Upper lobe of right lung (tissue), 1 donor: ENCODE data around the gene MS4A6E. TPM values are rescaled to one million over a fixed set of nuclear protein-coding genes. Genes with fewer than 3 reads are reported as not detected.

ENCODE experiments used
- ATAC-seq: fragments of 200-7000 bp; cut with Tn5 transposase; one replicate; pipeline ENCODE4 v1.9.1; 2020; ENCODE audit warnings: mild to moderate bottlenecking, moderate library complexity
- DNase-seq: peaks from one replicate; pipeline ENCODE4 v3.0.0-alpha.2; 2020
- H3K27ac ChIP-seq: fragments of 200-600 bp; one replicate; pipeline ENCODE4 v1.8.0; 2022
- H3K27me3 ChIP-seq: fragments of 200-600 bp; one replicate; pipeline ENCODE4 v1.8.0; 2022; ENCODE audit warnings: mild to moderate bottlenecking
- H3K36me3 ChIP-seq: fragments of 200-600 bp; one replicate; pipeline ENCODE4 v1.8.0; 2022
- H3K4me1 ChIP-seq: fragments of 200-600 bp; one replicate; pipeline ENCODE4 v1.8.0; 2022
- H3K4me3 ChIP-seq: fragments of 200-600 bp; one replicate; pipeline ENCODE4 v1.8.0; 2022; ENCODE audit warnings: mild to moderate bottlenecking
- H3K9me3 ChIP-seq: fragments of 200-600 bp; one replicate; pipeline ENCODE4 v1.8.0; 2022
- intact Hi-C: fragments of 100-400 bp; cut with DNase I; formaldehyde crosslinking; loops from one replicate; pipeline ENCODE4 v1.11.0; 2022
- total RNA-seq: library from RNA; stranded (reverse); fragmentation: NEBNext Ultra II Directional; extraction: Animal tissue kit (Norgen Biotek cat#: 25700); gene quantifications from one replicate; pipeline ENCODE4 v1.2.1, GENCODE V29; 2021
- TF ChIP-seq, protein P1 (sequence below): fragments of 200-600 bp; IDR thresholded peaks from one replicate; pipeline ENCODE4 v1.8.0; 2022; ENCODE audit warnings: antibody characterized with exemption
- donor health status: DM: no; HTN: yes; CAD: no; lungs with severe emphysema.

The MS4A6E gene
- total RNA-seq, 1 donor from 2014 or later: not detected

DNA sequence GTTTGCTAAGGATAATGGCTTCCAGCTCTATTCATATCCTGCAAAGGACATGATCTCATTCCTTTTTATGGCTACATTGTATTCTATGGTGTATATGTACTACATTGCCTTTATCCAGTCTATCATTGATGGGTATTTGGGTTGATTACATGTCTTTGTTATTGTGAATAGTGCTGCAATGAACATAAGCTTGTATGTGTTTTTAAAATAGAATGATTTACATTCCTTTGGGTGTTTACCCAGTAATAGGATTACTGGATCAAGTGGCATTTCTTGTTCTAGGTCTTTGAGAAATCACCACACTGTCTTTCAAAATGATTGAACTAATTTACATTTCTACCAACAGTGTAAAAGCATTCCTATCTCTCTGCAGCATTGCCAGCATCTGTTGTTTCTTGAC is 6.0 kb upstream of the MS4A6E start:
- Histone ChIP-seq H3K4me1 (no peaks in the 10 kb centered on the region), H3K9me3 (no peaks in the 10 kb centered on the region), H3K36me3 (no peaks in the 10 kb centered on the region), H3K4me3 (no peak overlapping the region), H3K27ac (no peak overlapping the region), H3K27me3 (no peaks in the 10 kb centered on the region)
- no peak for ATAC-seq
- intact Hi-C loops: no loop called here
- TF ChIP-seq, protein P1, sequence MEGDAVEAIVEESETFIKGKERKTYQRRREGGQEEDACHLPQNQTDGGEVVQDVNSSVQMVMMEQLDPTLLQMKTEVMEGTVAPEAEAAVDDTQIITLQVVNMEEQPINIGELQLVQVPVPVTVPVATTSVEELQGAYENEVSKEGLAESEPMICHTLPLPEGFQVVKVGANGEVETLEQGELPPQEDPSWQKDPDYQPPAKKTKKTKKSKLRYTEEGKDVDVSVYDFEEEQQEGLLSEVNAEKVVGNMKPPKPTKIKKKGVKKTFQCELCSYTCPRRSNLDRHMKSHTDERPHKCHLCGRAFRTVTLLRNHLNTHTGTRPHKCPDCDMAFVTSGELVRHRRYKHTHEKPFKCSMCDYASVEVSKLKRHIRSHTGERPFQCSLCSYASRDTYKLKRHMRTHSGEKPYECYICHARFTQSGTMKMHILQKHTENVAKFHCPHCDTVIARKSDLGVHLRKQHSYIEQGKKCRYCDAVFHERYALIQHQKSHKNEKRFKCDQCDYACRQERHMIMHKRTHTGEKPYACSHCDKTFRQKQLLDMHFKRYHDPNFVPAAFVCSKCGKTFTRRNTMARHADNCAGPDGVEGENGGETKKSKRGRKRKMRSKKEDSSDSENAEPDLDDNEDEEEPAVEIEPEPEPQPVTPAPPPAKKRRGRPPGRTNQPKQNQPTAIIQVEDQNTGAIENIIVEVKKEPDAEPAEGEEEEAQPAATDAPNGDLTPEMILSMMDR: no peak
- no peak for DNase-seq

DNA sequence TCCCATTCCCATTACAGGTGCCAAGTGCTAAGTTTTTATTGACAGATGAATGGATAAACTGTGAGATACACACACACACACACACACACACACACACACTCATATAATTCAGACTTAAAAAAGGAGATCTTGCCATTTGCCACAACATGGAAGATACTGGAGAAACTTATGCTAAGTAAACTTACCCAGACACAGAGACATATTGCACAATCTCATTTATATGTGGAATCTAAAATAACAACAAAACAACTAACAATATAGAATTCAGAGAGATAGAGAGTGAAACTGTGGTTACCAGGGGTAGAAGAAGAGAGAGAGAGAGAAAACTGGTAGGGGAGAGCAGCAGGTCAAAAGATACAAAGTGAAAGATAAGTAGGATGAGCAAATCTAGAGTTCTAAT is 1.4 kb downstream of the MS4A6E start:
- ATAC-seq: no peak
- Histone ChIP-seq H3K9me3 (no peaks in the 10 kb centered on the region), H3K27ac (no peak overlapping the region), H3K4me1 (peaks cover 5% of the 10 kb centered on the region), H3K27me3 (no peaks in the 10 kb centered on the region), H3K36me3 (no peaks in the 10 kb centered on the region), H3K4me3 (no peak overlapping the region)
- intact Hi-C loops: no loop called here
- TF ChIP-seq, protein P1: no peak
- DNase-seq: no peak

DNA sequence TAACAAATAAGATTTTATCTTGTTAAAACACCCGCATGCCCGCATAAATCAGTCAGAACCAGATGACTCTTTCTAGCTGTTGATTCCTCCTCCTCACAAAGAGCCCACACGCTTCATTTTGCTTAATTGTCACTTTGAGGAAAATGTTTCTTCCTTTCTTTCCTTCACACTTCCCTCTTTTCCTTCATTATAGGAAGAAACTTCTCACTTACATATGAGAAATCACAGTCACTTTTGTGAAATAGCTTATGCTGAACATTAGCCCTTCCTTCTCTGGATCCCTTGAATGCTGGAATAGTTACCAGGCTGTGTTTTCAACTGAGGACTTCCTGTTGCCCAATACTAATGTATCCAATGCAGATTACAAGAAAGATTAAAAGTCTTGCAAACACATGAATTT is 5.8 kb downstream of the MS4A6E start:
- DNase-seq: no peak
- TF ChIP-seq, protein P1: no peak
- Histone ChIP-seq H3K27me3 (no peaks in the 10 kb centered on the region), H3K4me1 (peaks cover 7% of the 10 kb centered on the region), H3K36me3 (no peaks in the 10 kb centered on the region), H3K4me3 (no peak overlapping the region), H3K27ac (no peak overlapping the region), H3K9me3 (no peaks in the 10 kb centered on the region)
- intact Hi-C loops: no loop called here
- peak; percentile 69 for ATAC-seq

DNA sequence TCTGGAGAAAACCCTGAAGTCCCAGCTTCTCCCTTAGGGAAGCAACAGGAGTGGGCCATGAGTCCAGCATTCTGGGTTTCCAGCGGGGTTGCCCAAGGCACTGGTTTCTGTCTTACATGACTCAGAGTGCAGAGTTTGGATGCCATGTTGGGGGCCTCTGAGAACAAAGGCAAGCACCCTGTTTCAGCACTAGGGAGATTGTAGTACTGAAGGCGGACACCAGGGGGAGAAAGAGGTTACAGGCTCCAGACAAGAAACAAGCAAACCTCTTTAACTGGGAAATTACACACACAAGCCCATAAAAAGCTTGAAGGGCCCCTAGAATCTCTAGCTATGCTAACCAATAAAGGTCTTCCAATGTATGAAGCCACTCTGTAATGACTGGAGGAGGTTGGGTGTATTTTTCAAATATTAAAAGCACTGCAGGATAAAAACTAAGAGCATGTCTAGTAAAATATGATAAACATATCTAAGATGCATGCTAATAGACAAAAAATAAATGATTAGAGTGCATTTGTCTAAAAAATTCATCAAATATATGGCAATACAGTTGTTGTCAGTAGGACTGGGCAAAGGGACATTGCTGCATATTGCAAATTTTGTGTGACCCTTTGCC is 7.1 kb downstream of the MS4A6E start:
- Histone ChIP-seq H3K27me3 (no peaks in the 10 kb centered on the region), H3K4me3 (no peak overlapping the region), H3K4me1 (peaks cover 7% of the 10 kb centered on the region), H3K27ac (no peak overlapping the region), H3K9me3 (no peaks in the 10 kb centered on the region), H3K36me3 (no peaks in the 10 kb centered on the region)
- intact Hi-C loops: no loop called here
- DNase-seq: no peak
- TF ChIP-seq, protein P1: peak; percentile 78
- ATAC-seq: peak; percentile 94

DNA sequence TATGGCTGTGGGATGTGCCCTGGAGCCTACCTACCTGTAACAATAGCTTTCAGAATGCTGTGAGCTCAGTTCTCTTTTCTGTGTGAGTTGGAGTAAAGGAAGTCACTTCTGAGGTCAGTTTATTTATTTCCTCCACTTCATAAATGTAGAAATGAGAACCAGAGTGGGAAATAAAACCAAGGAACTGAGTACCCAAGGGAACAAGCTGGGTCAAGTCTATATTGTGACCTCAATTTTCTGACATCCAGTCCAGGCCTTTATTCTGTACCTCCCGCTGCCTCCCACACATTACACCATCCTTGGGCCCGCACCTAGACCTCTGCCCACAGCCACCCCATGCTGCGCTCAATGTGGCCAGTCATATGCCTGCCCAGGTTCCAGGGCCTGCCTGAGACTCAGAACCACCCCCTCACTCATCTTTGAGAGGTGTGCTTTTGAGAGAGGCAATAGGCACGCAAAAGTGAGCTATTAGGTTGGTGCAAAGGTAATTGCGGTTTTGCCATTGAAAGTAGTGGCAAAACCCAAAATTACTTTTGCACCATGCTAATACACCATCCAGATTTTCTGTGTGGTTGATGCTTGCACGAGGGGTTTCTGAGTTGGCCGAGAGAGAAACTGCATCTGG is 9.8 kb downstream of the MS4A6E start:
- Histone ChIP-seq H3K36me3 (no peaks in the 10 kb centered on the region), H3K27me3 (no peaks in the 10 kb centered on the region), H3K27ac (no peak overlapping the region), H3K9me3 (no peaks in the 10 kb centered on the region), H3K4me1 (peaks cover 7% of the 10 kb centered on the region), H3K4me3 (no peak overlapping the region)
- ATAC-seq (peak; percentile 43), DNase-seq (no peak)
- TF ChIP-seq, protein P1: no peak
- intact Hi-C loops: no loop called here
